Measurements from ENCODE around the gene BRD9. TPM values are rescaled to one million over a fixed set of nuclear protein-coding genes. Genes with fewer than 3 reads are reported as not detected.

BRD9 gene
- total RNA-seq, 1 donor from 2014 or later: 36.5 TPM

Other genes starting within 250 kb of the BRD9 start
- gene TPPP, start 199.4 kb downstream of the BRD9 start, total RNA-seq: 16.2 TPM
- gene ZDHHC11B, start 108.1 kb downstream of the BRD9 start, total RNA-seq: 5.6 TPM
- gene ZDHHC11, start 41.8 kb downstream of the BRD9 start, total RNA-seq: 7.2 TPM
- 7.5 TPM for gene TRIP13, start 83 bp upstream of the BRD9 start, total RNA-seq
- gene NKD2, start 116.0 kb upstream of the BRD9 start, total RNA-seq: 3.0 TPM
- 4.4 TPM for gene SLC12A7, start 219.3 kb upstream of the BRD9 start, total RNA-seq